ENCODE measurements around the gene CNGB1.

CNGB1 gene

GRCh38 chr16:57956924-57957672, 13.8 kb downstream of the CNGB1 start:
- H3K4me3 ChIP-seq (ENCODE audit: insufficient read depth, low read length, poor library complexity, severe bottlenecking): no peak overlapping the region
- H3K36me3 ChIP-seq (ENCODE audit: low read length): no peaks in the 10 kb centered on the region
- no peak overlapping the region for H3K4me2 ChIP-seq (ENCODE audit: low read depth, low read length, poor library complexity, severe bottlenecking)
- no peaks in the 10 kb centered on the region for H3F3A ChIP-seq (ENCODE audit: insufficient read depth)
- H4K20me1 ChIP-seq (ENCODE audit: low read depth, low read length): no peaks in the 10 kb centered on the region
- H3K27ac ChIP-seq (ENCODE audit: low read depth, low read length): no peak overlapping the region
- no peaks in the 10 kb centered on the region for H3K79me2 ChIP-seq (ENCODE audit: insufficient read depth, low read length)
- H2AFZ ChIP-seq (ENCODE audit: low read depth, low read length, severe bottlenecking): no peak overlapping the region
- TF ChIP-seq, protein P1, sequence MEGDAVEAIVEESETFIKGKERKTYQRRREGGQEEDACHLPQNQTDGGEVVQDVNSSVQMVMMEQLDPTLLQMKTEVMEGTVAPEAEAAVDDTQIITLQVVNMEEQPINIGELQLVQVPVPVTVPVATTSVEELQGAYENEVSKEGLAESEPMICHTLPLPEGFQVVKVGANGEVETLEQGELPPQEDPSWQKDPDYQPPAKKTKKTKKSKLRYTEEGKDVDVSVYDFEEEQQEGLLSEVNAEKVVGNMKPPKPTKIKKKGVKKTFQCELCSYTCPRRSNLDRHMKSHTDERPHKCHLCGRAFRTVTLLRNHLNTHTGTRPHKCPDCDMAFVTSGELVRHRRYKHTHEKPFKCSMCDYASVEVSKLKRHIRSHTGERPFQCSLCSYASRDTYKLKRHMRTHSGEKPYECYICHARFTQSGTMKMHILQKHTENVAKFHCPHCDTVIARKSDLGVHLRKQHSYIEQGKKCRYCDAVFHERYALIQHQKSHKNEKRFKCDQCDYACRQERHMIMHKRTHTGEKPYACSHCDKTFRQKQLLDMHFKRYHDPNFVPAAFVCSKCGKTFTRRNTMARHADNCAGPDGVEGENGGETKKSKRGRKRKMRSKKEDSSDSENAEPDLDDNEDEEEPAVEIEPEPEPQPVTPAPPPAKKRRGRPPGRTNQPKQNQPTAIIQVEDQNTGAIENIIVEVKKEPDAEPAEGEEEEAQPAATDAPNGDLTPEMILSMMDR (IDR thresholded peaks at IDR 0.05; ENCODE audit: insufficient read depth, low read length, poor library complexity, severe bottlenecking): no peak
- TF ChIP-seq EZH2phosphoT487 (conservative IDR thresholded peaks at IDR 0.05; ENCODE audit: low read length): no peak
- H3K27me3 ChIP-seq (ENCODE audit: low read length): no peaks in the 10 kb centered on the region
- H3K9me3 ChIP-seq (ENCODE audit: insufficient read depth, low read length): no peaks in the 10 kb centered on the region
- no peaks in the 10 kb centered on the region for H3K9me2 ChIP-seq (replicated peaks; ENCODE audit: insufficient read depth, low read length)
- H3K9ac ChIP-seq (ENCODE audit: low read length): no peak overlapping the region

- Histone ChIP-seq H2AFZ (ENCODE audit: low read depth, low read length, severe bottlenecking) (no peak overlapping the region), H3K27me3 (ENCODE audit: low read length) (no peaks in the 10 kb centered on the region), H3F3A (ENCODE audit: insufficient read depth) (no peaks in the 10 kb centered on the region), H3K9me3 (ENCODE audit: insufficient read depth, low read length) (no peaks in the 10 kb centered on the region), H3K27ac (ENCODE audit: low read depth, low read length) (no peak overlapping the region), H3K4me2 (ENCODE audit: low read depth, low read length, poor library complexity, severe bottlenecking) (no peak overlapping the region), H4K20me1 (ENCODE audit: low read depth, low read length) (no peaks in the 10 kb centered on the region), H3K4me3 (ENCODE audit: insufficient read depth, low read length, poor library complexity, severe bottlenecking) (no peak overlapping the region), H3K9ac (ENCODE audit: low read length) (no peak overlapping the region), H3K9me2 (replicated peaks; ENCODE audit: insufficient read depth, low read length) (no peaks in the 10 kb centered on the region), H3K79me2 (ENCODE audit: insufficient read depth, low read length) (no peaks in the 10 kb centered on the region), H3K36me3 (ENCODE audit: low read length) (no peaks in the 10 kb centered on the region)
- TF ChIP-seq EZH2phosphoT487 (conservative IDR thresholded peaks at IDR 0.05; ENCODE audit: low read length): no peak
- TF ChIP-seq, protein P1 (IDR thresholded peaks at IDR 0.05; ENCODE audit: insufficient read depth, low read length, poor library complexity, severe bottlenecking): no peak
Observed at GRCh38 chr16:57956270-57956808, 14.6 kb downstream of the CNGB1 start.

DNA sequence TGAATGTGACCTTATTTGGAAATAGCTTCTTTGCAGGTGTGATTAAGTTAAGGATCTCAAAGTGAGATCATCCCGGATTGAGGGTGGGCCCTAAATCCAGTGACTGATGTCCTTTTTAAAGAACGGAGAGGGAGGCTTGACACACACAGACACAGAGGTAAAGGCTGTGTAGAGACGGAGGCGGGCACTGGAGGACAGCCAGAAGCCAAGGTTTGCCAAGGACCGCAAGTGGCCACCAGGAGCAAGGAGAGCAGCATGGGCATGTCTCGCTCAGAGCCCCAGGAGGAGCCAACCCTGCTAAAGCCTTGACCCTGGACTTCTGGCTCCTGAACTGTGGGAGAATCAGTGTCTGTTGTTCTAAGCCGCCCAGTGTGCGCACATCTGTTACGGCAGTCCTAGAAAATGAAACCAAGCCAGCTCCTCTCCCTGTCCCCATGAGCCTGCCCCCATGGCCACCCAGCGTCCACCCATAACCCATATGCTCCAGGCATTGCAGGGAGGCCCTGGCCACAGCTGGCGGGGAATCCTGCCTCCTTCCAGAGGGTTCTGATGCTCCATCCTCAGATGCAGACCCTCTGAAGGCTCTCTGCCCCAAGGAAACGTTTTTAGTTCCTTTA, 15.2 kb downstream of the CNGB1 start:
- no peak overlapping the region for H3K9ac ChIP-seq (ENCODE audit: low read length)
- H3K36me3 ChIP-seq (ENCODE audit: low read length): no peaks in the 10 kb centered on the region
- H2AFZ ChIP-seq (ENCODE audit: low read depth, low read length, severe bottlenecking): no peak overlapping the region
- no peaks in the 10 kb centered on the region for H3K9me2 ChIP-seq (replicated peaks; ENCODE audit: insufficient read depth, low read length)
- no peak for TF ChIP-seq EZH2phosphoT487 (conservative IDR thresholded peaks at IDR 0.05; ENCODE audit: low read length)
- TF ChIP-seq, protein P1 (IDR thresholded peaks at IDR 0.05; ENCODE audit: insufficient read depth, low read length, poor library complexity, severe bottlenecking): no peak
- H4K20me1 ChIP-seq (ENCODE audit: low read depth, low read length): no peaks in the 10 kb centered on the region
- H3K4me3 ChIP-seq (ENCODE audit: insufficient read depth, low read length, poor library complexity, severe bottlenecking): no peak overlapping the region
- H3K27ac ChIP-seq (ENCODE audit: low read depth, low read length): no peak overlapping the region
- no peak overlapping the region for H3K4me2 ChIP-seq (ENCODE audit: low read depth, low read length, poor library complexity, severe bottlenecking)
- no peaks in the 10 kb centered on the region for H3K27me3 ChIP-seq (ENCODE audit: low read length)
- H3K79me2 ChIP-seq (ENCODE audit: insufficient read depth, low read length): no peaks in the 10 kb centered on the region
- no peaks in the 10 kb centered on the region for H3F3A ChIP-seq (ENCODE audit: insufficient read depth)
- H3K9me3 ChIP-seq (ENCODE audit: insufficient read depth, low read length): no peaks in the 10 kb centered on the region

All from SU-DHL-6 (cell line).